Skeletal muscle tissue (tissue), 4 donors: ENCODE measurements around the gene PROK1. TPM values are rescaled to one million over a fixed set of nuclear protein-coding genes. Genes with fewer than 3 reads are reported as not detected.

Experiments
- H3K27ac ChIP-seq: one replicate; pipeline ENCODE4 v1.7.0; 2013; ENCODE audit warnings: mild to moderate bottlenecking, low read depth, low read length, inconsistent platforms
- H3K27me3 ChIP-seq, 3 donors: one replicate each; pipeline ENCODE4 v1.7.0; 2013; ENCODE audit warnings: low read length in 3 of 3; ENCODE audit not compliant: control insufficient read depth in 3 of 3, insufficient read depth in 3 of 3
- H3K36me3 ChIP-seq, 3 donors: one replicate each; pipeline ENCODE4 v1.7.0; 2013; ENCODE audit warnings: low read length in 3 of 3; ENCODE audit not compliant: control insufficient read depth in 3 of 3, insufficient read depth in 3 of 3
- H3K4me1 ChIP-seq, 3 donors: one replicate each; pipeline ENCODE4 v1.7.0; 2013; ENCODE audit warnings: low read length in 3 of 3, mild to moderate bottlenecking in 3 of 3; ENCODE audit not compliant: control insufficient read depth in 3 of 3, insufficient read depth in 3 of 3
- H3K4me3 ChIP-seq, 3 donors: one replicate each; pipeline ENCODE4 v1.7.0; 2013; ENCODE audit warnings: low read length in 3 of 3
- H3K9ac ChIP-seq, 3 donors: one replicate each; pipeline ENCODE4 v1.7.0; 2013; ENCODE audit warnings: low read length in 3 of 3, mild to moderate bottlenecking in 3 of 3, moderate library complexity in 2 of 3, low read depth in 1 of 3
- H3K9me3 ChIP-seq, 3 donors: one replicate each; pipeline ENCODE4 v1.7.0; 2013; ENCODE audit warnings: low read length in 3 of 3; ENCODE audit not compliant: control insufficient read depth in 3 of 3
- total RNA-seq: library from RNA; depleted of rRNA; stranded (reverse); fragments of >200 nt; gene quantifications from one replicate; pipeline ENCODE4 v1.2.3, GENCODE V29; 2014
- donor health status: Osteomylitis.

The PROK1 gene
- total RNA-seq, 1 donor from 2014 or later, result not detected

GRCh38 chr1:110493059-110493699 is 42.2 kb downstream of the PROK1 start:
- Histone ChIP-seq H3K27ac (no peak overlapping the region), H3K4me3 (no peak overlapping the region), H3K27me3 (no peaks in the 10 kb centered on the region), H3K9ac (no peak overlapping the region), H3K4me1 (no peaks in the 10 kb centered on the region), H3K9me3 (no peaks in the 10 kb centered on the region), H3K36me3 (no peaks in the 10 kb centered on the region)

GRCh38 chr1:110494036-110494435 is 43.1 kb downstream of the PROK1 start:
- no peak overlapping the region for H3K9ac ChIP-seq
- H3K4me3 ChIP-seq, result no peak overlapping the region
- no peaks in the 10 kb centered on the region for H3K36me3 ChIP-seq
- no peaks in the 10 kb centered on the region for H3K4me1 ChIP-seq
- H3K27me3 ChIP-seq, result no peaks in the 10 kb centered on the region
- no peaks in the 10 kb centered on the region for H3K9me3 ChIP-seq
- H3K27ac ChIP-seq, result no peak overlapping the region

- H3K9me3 ChIP-seq, result no peaks in the 10 kb centered on the region
- no peak overlapping the region for H3K4me3 ChIP-seq
- H3K27me3 ChIP-seq, result no peaks in the 10 kb centered on the region
- no peaks in the 10 kb centered on the region for H3K36me3 ChIP-seq
- no peak overlapping the region for H3K27ac ChIP-seq
- H3K4me1 ChIP-seq, result no peaks in the 10 kb centered on the region
- H3K9ac ChIP-seq, result no peak overlapping the region
Measured at GRCh38 chr1:110494522-110495406, 43.8 kb downstream of the PROK1 start.

- Histone ChIP-seq H3K27ac (no peak overlapping the region), H3K4me3 (no peak overlapping the region), H3K9ac (no peak overlapping the region), H3K36me3 (no peaks in the 10 kb centered on the region), H3K27me3 (no peaks in the 10 kb centered on the region), H3K9me3 (no peaks in the 10 kb centered on the region), H3K4me1 (no peaks in the 10 kb centered on the region)
Measured at GRCh38 chr1:110495926-110496600, 45.1 kb downstream of the PROK1 start.

GRCh38 chr1:110498270-110498669 is 47.3 kb downstream of the PROK1 start:
- Histone ChIP-seq H3K9ac (no peak overlapping the region), H3K27ac (no peak overlapping the region), H3K4me3 (no peak overlapping the region), H3K27me3 (no peaks in the 10 kb centered on the region), H3K9me3 (no peaks in the 10 kb centered on the region), H3K4me1 (no peaks in the 10 kb centered on the region), H3K36me3 (no peaks in the 10 kb centered on the region)

- H3K27me3 ChIP-seq, result peaks cover 0 to 7% (median 2%) of the 10 kb centered on the region in 3 donors
Measured at GRCh38 chr1:110501488-110502132, 50.7 kb downstream of the PROK1 start.

GRCh38 chr1:110502402-110503151 is 51.6 kb downstream of the PROK1 start:
- H3K27ac ChIP-seq, result no peak overlapping the region
- H3K9ac ChIP-seq, result no peak overlapping the region
- no peaks in the 10 kb centered on the region for H3K9me3 ChIP-seq
- H3K36me3 ChIP-seq, result no peaks in the 10 kb centered on the region
- no peak overlapping the region for H3K4me3 ChIP-seq
- peaks cover 0 to 7% (median 2%) of the 10 kb centered on the region in 3 donors for H3K27me3 ChIP-seq
- no peaks in the 10 kb centered on the region for H3K4me1 ChIP-seq

More at GRCh38 chr1:110501488-110502132, 50.7 kb downstream of the PROK1 start:
- no peaks in the 10 kb centered on the region for H3K4me1 ChIP-seq
- no peaks in the 10 kb centered on the region for H3K9me3 ChIP-seq
- no peak overlapping the region for H3K9ac ChIP-seq
- H3K27ac ChIP-seq, result no peak overlapping the region
- H3K36me3 ChIP-seq, result no peaks in the 10 kb centered on the region
- H3K4me3 ChIP-seq, result no peak overlapping the region

- Histone ChIP-seq H3K4me1 (no peaks in the 10 kb centered on the region), H3K9me3 (no peaks in the 10 kb centered on the region), H3K4me3 (no peak overlapping the region), H3K9ac (no peak overlapping the region), H3K27me3 (peaks cover 0 to 7% (median 2%) of the 10 kb centered on the region in 3 donors), H3K27ac (no peak overlapping the region), H3K36me3 (no peaks in the 10 kb centered on the region)
Measured at GRCh38 chr1:110503471-110503870, 52.5 kb downstream of the PROK1 start.

GRCh38 chr1:110504226-110504625 is 53.3 kb downstream of the PROK1 start:
- H3K27me3 ChIP-seq, result peaks cover 0 to 7% (median 2%) of the 10 kb centered on the region in 3 donors
- H3K9ac ChIP-seq, result no peak overlapping the region
- no peaks in the 10 kb centered on the region for H3K4me1 ChIP-seq
- no peaks in the 10 kb centered on the region for H3K36me3 ChIP-seq
- H3K4me3 ChIP-seq, result no peak overlapping the region
- H3K9me3 ChIP-seq, result no peaks in the 10 kb centered on the region
- H3K27ac ChIP-seq, result no peak overlapping the region
